ENCODE results near the gene CLN5.

The CLN5 gene

GRCh38 chr13:77034881-77035280 is 43.0 kb downstream of the CLN5 start:
- ATAC-seq (replicated peaks), result no peak

GRCh38 chr13:77036279-77036678 is 44.4 kb downstream of the CLN5 start:
- peaks cover 4 to 21% of the 10 kb centered on the region in 2 donors for H3K27me3 Mint-ChIP-seq
- no peak overlapping the region for H3K27ac Mint-ChIP-seq
- no peak for DNase-seq
- H3K36me3 Mint-ChIP-seq (ENCODE audit: insufficient read depth), result peaks cover 5% of the 10 kb centered on the region
- H3K9me3 Mint-ChIP-seq, result no peaks in the 10 kb centered on the region
- no peak overlapping the region for H3K4me3 Mint-ChIP-seq
- H3K4me1 Mint-ChIP-seq (ENCODE audit: low read depth in 2 of 2), result no peaks in the 10 kb centered on the region
- no peak for ATAC-seq (replicated peaks)

More at GRCh38 chr13:77034881-77035280, 43.0 kb downstream of the CLN5 start:
- no peak overlapping the region for H3K4me3 Mint-ChIP-seq
- H3K4me1 Mint-ChIP-seq (ENCODE audit: low read depth in 2 of 2), result no peaks in the 10 kb centered on the region
- peaks cover 5% of the 10 kb centered on the region for H3K36me3 Mint-ChIP-seq (ENCODE audit: insufficient read depth)
- no peaks in the 10 kb centered on the region for H3K9me3 Mint-ChIP-seq
- peaks cover 5 to 21% of the 10 kb centered on the region in 2 donors for H3K27me3 Mint-ChIP-seq
- DNase-seq, result no peak
- no peak overlapping the region for H3K27ac Mint-ChIP-seq

- Mint-ChIP-seq H3K4me3 (no peak overlapping the region), H3K4me1 (ENCODE audit: low read depth in 2 of 2) (no peaks in the 10 kb centered on the region), H3K27ac (no peak overlapping the region), H3K9me3 (no peaks in the 10 kb centered on the region), H3K27me3 (peaks cover 0 to 10% of the 10 kb centered on the region in 2 donors), H3K36me3 (ENCODE audit: insufficient read depth) (no peaks in the 10 kb centered on the region)
- DNase-seq, result no peak
- ATAC-seq (replicated peaks), result no peak
Measured at GRCh38 chr13:77038907-77039480, 47.1 kb downstream of the CLN5 start.

- Mint-ChIP-seq H3K27ac (no peak overlapping the region), H3K27me3 (no peaks in the 10 kb centered on the region), H3K36me3 (ENCODE audit: insufficient read depth) (peaks cover 7% of the 10 kb centered on the region), H3K4me3 (no peak overlapping the region), H3K9me3 (no peaks in the 10 kb centered on the region), H3K4me1 (ENCODE audit: low read depth in 2 of 2) (no peaks in the 10 kb centered on the region)
- DNase-seq (no peak), ATAC-seq (replicated peaks) (no peak)
Measured at GRCh38 chr13:77040076-77040475, 48.2 kb downstream of the CLN5 start.

- no peaks in the 10 kb centered on the region for H3K4me1 Mint-ChIP-seq (ENCODE audit: low read depth in 2 of 2)
- ATAC-seq (replicated peaks) (no peak), DNase-seq (no peak)
- no peaks in the 10 kb centered on the region for H3K9me3 Mint-ChIP-seq
- H3K36me3 Mint-ChIP-seq (ENCODE audit: insufficient read depth), result peaks cover 8% of the 10 kb centered on the region
- H3K27me3 Mint-ChIP-seq, result no peaks in the 10 kb centered on the region
- H3K27ac Mint-ChIP-seq, result no peak overlapping the region
- H3K4me3 Mint-ChIP-seq, result no peak overlapping the region
Measured at GRCh38 chr13:77040835-77041234, 49.0 kb downstream of the CLN5 start.

- DNase-seq (no peak), ATAC-seq (replicated peaks) (no peak)
- H3K4me1 Mint-ChIP-seq (ENCODE audit: low read depth in 2 of 2), result no peaks in the 10 kb centered on the region
- no peaks in the 10 kb centered on the region for H3K9me3 Mint-ChIP-seq
- H3K27ac Mint-ChIP-seq, result peak overlapping the region; percentile 49 to 62
- H3K27me3 Mint-ChIP-seq, result no peaks in the 10 kb centered on the region
- no peak overlapping the region for H3K4me3 Mint-ChIP-seq
- H3K36me3 Mint-ChIP-seq (ENCODE audit: insufficient read depth), result peaks cover 21% of the 10 kb centered on the region
Measured at GRCh38 chr13:77042566-77043177, 50.8 kb downstream of the CLN5 start.

GRCh38 chr13:77047649-77048343 is 55.9 kb downstream of the CLN5 start:
- H3K27me3 Mint-ChIP-seq, result no peaks in the 10 kb centered on the region
- H3K4me3 Mint-ChIP-seq, result no peak overlapping the region
- no peak for ATAC-seq (replicated peaks)
- H3K27ac Mint-ChIP-seq, result peak overlapping the region; percentile 12 to 72
- no peak for DNase-seq
- no peaks in the 10 kb centered on the region for H3K9me3 Mint-ChIP-seq
- peaks cover 66% of the 10 kb centered on the region for H3K36me3 Mint-ChIP-seq (ENCODE audit: insufficient read depth)
- no peaks in the 10 kb centered on the region for H3K4me1 Mint-ChIP-seq (ENCODE audit: low read depth in 2 of 2)

GRCh38 chr13:77048681-77049080 is 56.8 kb downstream of the CLN5 start:
- DNase-seq (no peak), ATAC-seq (replicated peaks) (no peak)
- Mint-ChIP-seq H3K4me3 (no peak overlapping the region), H3K9me3 (no peaks in the 10 kb centered on the region), H3K27ac (peak overlapping the region; percentile 55 to 72), H3K27me3 (no peaks in the 10 kb centered on the region), H3K4me1 (ENCODE audit: low read depth in 2 of 2) (no peaks in the 10 kb centered on the region), H3K36me3 (ENCODE audit: insufficient read depth) (peaks cover 69% of the 10 kb centered on the region)

- DNase-seq, result no peak
- no peak overlapping the region for H3K4me3 Mint-ChIP-seq
- no peaks in the 10 kb centered on the region for H3K27me3 Mint-ChIP-seq
- H3K27ac Mint-ChIP-seq, result no peak overlapping the region
- ATAC-seq (replicated peaks), result no peak
- no peaks in the 10 kb centered on the region for H3K9me3 Mint-ChIP-seq
- peaks cover 0 to 8% of the 10 kb centered on the region in 2 donors for H3K4me1 Mint-ChIP-seq (ENCODE audit: low read depth in 2 of 2)
- H3K36me3 Mint-ChIP-seq (ENCODE audit: insufficient read depth), result peaks cover 87% of the 10 kb centered on the region
Measured at GRCh38 chr13:77053192-77053591, 61.3 kb downstream of the CLN5 start.
